ENCODE measurements around the gene EPC1.
"Not testable (repeated sequence)": the region's sequence is repeated elsewhere in the genome, so short reads cannot be mapped to it uniquely, and the experiment has no call there.

Gene EPC1

DNA sequence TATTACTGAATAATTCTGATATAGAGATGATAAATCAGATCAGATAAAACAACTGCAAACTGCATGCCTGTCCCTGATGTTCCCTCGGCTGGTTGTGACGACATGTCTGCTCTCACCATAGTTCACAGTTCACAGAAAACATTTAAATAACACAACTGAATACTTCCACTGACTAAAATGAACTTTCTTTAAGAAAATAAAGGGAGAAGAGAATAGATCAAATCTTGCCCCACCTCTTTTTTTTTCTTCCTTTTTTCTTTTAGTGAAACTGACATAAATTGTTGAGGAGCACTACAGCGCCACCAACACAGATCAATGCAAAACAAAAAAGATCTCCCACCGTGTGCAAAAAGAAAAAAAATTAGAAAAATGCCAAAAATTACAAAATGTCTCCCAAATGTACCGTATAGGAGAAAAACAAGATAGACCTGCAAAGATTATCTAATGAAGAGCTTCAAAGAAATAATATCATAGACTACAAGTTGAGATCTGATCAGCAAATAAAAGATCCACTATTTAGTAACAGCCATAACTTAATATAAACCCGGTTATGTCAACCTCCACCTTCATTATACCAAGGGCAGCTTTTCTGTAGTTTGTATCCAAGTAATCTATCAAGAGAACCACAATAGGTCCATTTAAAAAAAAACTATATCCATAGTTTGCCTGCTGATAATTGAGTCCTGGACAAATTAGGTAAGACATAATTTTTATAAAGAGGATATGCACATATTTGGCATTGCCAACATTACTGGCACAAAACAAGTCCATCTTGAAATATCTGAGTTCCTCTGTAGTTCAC lies 30.7 kb upstream of the EPC1 start:
- peak overlapping the region; percentile 83; the same call in 1 of the 2 replicates for H3K4me3 ChIP-seq (ENCODE audit: low read length)
- TF ChIP-seq ZNF274 (IDR thresholded peaks at IDR 0.05; ENCODE audit: low read depth, low read length), result no peak

DNA sequence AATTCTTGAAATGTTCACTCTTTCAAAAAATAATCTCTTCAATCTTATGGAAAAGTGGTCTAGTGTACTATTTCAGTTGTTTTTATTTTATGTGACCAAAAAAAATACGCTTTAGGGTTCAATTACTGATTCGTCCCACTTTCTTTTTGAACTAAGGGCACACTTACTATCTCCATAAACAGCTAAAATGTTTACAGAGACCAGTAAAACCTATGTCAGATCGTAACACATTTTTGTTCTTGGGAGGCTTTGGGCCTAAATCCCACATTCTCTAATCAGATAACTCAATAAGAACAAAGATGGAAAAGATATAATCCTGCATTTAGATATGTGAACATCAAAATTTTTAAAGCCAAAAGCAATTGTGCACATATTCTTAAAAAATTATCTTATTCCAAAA lies 29.8 kb upstream of the EPC1 start:
- peak overlapping the region; percentile 83; the same call in 1 of the 2 replicates for H3K4me3 ChIP-seq (ENCODE audit: low read length)

DNA sequence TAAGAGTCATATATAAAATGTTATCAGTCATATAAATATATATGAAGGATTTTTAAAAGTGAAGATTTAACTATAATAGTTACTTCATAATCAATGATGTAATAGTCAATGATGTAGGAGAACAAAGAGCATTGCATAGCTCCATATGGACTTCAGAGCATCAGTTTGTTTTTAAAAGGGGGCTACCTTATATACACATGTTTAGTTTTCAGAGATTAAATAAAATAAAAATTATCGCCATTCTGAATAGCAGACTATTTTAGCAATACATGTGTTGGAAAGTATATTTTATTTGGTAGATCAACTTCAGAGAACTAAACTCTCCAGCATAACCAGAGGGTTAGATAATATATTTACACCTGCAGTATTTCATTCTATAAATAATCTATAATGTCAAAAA lies 29.1 kb upstream of the EPC1 start:
- no peak for TF ChIP-seq ZNF274 (IDR thresholded peaks at IDR 0.05; ENCODE audit: low read depth, low read length)
- peak overlapping the region; percentile 83; the same call in 1 of the 2 replicates for H3K4me3 ChIP-seq (ENCODE audit: low read length)

More for the DNA sequence above, 29.8 kb upstream of the EPC1 start:
- TF ChIP-seq ZNF274 (IDR thresholded peaks at IDR 0.05; ENCODE audit: low read depth, low read length), result no peak

DNA sequence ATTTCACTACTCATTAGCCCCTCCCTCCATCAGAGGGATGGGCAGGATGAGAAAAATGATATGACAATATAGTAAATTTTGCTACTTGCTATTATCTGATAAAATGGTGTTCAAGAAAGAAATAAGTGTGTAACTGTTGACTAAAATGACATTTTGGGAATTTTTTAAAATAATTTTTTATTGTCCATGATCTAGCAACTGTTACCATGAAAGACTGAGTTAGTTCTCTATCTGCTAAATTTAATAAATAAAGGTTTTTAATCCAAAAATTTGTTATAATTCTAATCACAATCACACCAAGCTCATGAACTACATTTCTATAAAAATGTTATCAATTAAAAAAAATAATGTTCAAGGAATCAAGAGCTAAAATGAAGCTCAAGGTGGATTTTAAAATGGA lies 28.7 kb upstream of the EPC1 start:
- H3K4me3 ChIP-seq (ENCODE audit: low read length), result no peak overlapping the region; the same call in 1 of the 2 replicates
- no peak for TF ChIP-seq ZNF274 (IDR thresholded peaks at IDR 0.05; ENCODE audit: low read depth, low read length)

DNA sequence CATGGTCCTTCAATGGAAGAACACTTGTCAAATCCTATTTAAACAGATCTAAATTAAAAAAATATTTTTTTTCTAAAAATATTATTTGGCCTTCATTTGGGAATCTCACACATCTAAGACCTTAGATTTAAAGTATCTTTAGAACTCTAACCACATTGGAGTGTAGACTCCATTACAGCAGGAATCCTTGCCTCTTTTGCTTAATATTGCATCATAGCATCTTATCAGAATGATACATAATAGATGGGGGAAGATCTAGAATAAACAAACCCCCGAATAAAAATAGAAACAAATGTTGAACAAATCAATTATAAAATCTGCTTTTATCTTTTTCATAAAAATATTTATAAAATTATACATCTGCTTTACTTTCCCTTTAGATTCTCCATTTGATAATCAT lies 27.6 kb upstream of the EPC1 start:
- no peak overlapping the region for H3K4me3 ChIP-seq (ENCODE audit: low read length)
- no peak for TF ChIP-seq ZNF274 (IDR thresholded peaks at IDR 0.05; ENCODE audit: low read depth, low read length)

DNA sequence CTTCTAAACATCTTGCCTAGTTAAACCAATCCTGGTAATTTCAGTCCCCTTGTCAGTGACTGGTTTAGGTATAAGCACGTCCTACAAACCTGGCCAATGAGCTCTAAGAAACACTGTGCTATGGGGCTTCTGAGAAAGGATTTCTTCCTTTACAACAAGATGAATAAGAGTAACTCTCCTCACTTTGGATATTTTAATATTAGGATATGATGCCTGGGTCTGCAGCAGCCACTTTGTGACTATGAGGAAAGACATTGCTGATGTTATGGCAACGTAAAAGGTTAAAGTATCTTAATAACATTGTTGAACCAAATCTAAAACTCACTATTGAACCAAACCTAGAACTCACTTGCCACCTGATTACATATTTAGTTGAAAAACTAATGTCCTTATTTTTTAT lies 26.5 kb upstream of the EPC1 start:
- no peak overlapping the region for H3K4me3 ChIP-seq (ENCODE audit: low read length)
- no peak for TF ChIP-seq ZNF274 (IDR thresholded peaks at IDR 0.05; ENCODE audit: low read depth, low read length)

DNA sequence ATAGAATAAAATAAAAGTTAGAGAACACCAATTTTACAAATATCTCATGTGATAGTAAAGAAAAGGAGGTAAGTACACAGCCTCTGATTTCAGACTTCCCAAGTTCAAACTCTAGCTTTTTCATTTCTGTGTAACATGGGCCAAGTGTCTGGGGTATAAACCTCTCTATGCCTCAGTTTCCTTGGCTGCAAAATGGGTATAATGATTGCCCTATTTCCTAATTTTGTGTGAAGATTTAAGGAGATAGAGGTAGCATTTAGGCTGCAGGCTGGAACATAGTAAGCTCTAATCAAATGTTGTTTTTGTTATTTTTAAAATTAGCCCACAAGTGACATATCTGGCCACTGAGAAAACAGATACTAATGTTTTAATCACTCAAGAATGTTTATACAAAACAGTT lies 26.1 kb upstream of the EPC1 start:
- TF ChIP-seq ZNF274 (IDR thresholded peaks at IDR 0.05; ENCODE audit: low read depth, low read length), result no peak
- H3K4me3 ChIP-seq (ENCODE audit: low read length), result no peak overlapping the region

DNA sequence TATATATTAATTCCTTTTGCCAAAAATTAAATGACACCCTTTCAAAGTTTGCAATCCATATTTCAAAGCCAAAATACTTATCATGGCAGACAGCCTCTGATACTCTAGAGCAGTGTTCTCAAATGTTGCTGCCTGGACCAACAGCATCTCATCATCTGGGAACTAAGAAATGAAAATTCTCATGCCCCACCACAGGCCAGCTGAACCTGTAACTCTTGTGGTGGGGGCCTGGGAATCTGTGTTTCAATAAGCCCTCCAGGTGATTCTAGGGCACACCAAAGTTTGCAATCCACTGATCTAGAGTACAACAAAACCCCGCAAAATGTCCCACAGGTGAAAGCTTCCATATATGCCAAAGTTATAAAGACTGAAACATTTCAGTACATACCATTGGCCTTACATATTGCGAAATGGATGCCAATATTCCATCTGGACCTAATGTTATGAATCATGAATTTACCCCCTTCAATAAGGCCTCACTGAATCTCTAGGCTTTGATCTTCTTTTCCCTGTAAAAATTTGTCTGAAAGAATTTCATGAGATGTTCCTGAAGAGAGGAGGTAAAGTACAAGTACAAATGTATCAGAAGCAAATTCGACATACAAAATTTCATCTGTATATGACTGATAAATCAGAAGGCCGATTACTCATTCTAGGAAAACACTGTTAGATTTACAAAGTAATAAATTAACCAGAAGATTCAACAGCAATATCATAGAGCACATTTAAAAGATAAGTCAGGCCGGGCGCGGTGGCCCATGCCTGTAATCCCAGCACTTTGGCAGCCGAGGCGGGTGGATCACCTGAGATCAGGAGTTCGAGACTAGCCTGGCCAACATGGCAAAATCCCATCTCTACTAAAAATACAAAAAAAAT lies 25.3 kb upstream of the EPC1 start:
- TF ChIP-seq ZNF274 (IDR thresholded peaks at IDR 0.05; ENCODE audit: low read depth, low read length), result no peak
- no peak overlapping the region for H3K4me3 ChIP-seq (ENCODE audit: low read length)

DNA sequence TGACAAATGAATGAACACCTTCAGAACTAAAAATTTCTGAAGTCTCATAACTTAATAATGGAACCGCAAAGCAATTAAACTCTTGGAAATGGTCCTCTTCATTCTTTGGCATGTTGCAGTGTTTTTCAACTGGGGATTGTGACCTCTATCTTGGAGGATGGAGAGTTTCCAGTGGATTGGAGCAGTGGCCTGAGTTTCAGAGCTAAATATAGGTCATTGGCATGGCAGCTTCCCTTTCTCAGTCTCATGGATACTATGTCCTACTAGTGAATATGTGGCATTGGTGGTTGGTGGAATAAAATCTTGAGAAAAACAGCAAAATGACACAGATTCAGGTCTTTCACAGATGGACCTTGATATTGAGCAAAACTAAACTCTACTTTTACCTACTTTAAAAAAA lies 24.1 kb upstream of the EPC1 start:
- TF ChIP-seq ZNF274 (IDR thresholded peaks at IDR 0.05; ENCODE audit: low read depth, low read length), result no peak
- H3K4me3 ChIP-seq (ENCODE audit: low read length), result no peak overlapping the region

DNA sequence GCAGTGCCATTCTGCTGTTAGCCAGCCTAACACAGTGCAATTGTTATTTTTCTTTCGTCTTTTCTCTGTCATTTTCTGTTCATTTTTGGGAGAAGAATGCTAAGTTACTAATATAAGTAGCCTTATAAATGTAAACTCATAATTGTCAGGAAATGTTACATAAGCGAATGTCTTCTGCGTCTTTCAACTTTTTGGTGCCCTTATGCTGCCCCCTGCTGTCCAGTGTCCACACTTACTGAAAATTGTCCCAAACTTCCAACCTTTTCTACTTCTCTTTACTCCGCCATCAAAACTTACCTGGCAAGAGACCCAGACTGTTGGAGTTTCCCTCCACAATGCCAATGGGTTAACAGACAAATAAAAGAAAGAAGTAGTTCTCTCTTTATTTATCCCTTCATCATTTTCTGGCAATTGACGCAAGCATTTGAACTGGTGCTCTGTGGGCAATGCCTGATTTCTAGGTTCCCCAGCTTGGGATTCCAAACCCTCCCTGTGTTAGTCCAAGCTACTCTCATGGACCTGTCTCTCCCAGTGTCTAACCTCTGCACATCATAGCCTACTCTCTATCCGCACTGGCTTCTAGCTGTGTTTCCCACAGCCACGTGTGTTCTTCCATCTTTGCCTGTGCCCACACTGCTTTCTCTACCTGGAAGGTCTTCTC lies 21.0 kb upstream of the EPC1 start:
- TF ChIP-seq ZNF274 (IDR thresholded peaks at IDR 0.05; ENCODE audit: low read depth, low read length), result no peak
- no peak overlapping the region for H3K4me3 ChIP-seq (ENCODE audit: low read length)

DNA sequence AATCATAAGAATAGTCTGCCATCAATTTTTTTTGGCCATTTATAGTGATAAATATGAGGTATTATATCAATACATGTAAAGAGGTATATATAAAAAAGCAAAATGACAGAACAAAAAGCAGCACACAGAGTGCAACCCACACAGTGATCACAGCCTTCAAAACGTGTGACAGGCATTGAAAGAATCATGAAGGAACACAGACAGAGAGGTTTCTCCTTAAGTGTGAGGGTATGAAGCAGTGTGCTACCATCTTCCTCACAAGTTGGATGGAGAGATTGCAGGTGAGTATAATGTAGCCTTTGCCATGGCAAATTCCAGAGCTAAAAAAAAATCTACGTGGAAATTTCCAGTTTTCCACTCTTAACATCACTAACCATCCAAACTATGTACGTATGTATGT lies 19.6 kb upstream of the EPC1 start:
- no peak overlapping the region for H3K4me3 ChIP-seq (ENCODE audit: low read length)
- no peak for TF ChIP-seq ZNF274 (IDR thresholded peaks at IDR 0.05; ENCODE audit: low read depth, low read length)

DNA sequence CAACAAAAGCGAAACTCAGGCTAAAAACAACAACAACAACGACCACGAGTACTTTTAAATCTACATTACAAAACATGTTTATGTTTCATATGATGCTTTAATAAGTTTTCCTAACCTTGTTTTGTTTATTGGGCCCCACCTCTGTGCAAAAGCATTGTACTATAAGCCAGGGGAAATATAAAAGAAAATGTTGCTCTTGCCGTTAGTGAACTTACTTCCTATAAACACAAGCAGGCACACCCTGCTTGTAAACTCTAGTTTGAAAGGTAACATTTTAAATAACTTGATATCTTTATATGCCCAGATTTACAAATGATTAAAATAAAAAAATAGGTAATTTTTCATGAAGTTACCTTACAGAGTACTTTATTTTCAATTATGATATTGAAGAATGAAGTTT lies 19.2 kb upstream of the EPC1 start:
- H3K4me3 ChIP-seq (ENCODE audit: low read length), result no peak overlapping the region

DNA sequence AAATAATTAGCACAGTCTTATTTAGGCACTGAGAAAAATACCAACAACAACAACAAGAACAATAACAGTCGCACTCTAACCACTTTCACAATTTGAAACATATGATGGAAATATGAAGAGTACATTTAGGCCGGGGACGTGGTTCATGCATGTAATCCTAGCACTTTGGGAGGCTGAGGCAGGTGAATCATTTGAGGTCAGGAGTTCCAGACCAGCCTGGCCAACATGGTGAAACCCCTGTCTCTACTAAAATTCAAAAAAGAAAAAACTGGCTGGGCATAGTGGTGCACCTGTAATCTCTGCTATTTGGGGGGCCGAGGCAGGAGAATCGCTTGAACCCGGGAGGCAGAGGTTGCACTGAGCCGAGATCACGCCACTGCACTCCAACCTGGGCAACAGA lies 18.4 kb upstream of the EPC1 start:
- not testable (repeated sequence) for H3K4me3 ChIP-seq (ENCODE audit: low read length)

More for the DNA sequence above, 19.2 kb upstream of the EPC1 start:
- TF ChIP-seq ZNF274 (IDR thresholded peaks at IDR 0.05; ENCODE audit: low read depth, low read length), result no peak

DNA sequence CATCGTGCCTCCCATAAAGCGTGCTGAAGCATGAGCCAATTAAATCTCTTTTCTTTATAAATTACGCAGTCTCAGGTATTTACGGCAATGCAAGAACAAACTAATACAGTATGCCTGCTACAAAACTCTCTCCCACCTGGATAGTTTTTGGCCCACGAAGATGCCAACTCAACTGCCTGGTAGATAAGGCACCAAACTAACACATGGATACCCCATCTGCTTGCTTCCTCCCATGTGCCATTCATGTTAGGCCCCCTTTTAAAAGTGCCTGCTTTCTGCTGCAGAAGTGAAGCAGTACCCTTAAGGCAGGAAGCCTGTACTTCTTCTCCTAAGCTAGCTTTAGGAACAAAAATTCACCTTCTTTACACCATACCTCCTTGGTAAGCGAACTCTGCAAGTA lies 15.6 kb upstream of the EPC1 start:
- H3K4me3 ChIP-seq (ENCODE audit: low read length), result no peak overlapping the region
- no peak for TF ChIP-seq ZNF274 (IDR thresholded peaks at IDR 0.05; ENCODE audit: low read depth, low read length)
